Lung (tissue), 12 donors: Measurements from ENCODE around the gene ITGAD. TPM values are rescaled to one million over a fixed set of nuclear protein-coding genes. Genes with fewer than 3 reads are reported as not detected.

ENCODE experiments used
- ATAC-seq: fragments of 200-7000 bp; cut with Tn5 transposase; one replicate; pipeline ENCODE4 v1.9.1; 2020; ENCODE audit warnings: moderate number of reproducible peaks; ENCODE audit not compliant: insufficient read depth, low FRiP score
- DNase-seq, 3 donors: peaks; one replicate each; pipeline ENCODE4 v3.0.0-alpha.2; 2013 to 2017
- H3K27ac ChIP-seq, 2 donors: one replicate each; pipeline ENCODE4 v1.5.1; 2013; ENCODE audit warnings: mild to moderate bottlenecking in 2 of 2, moderate library complexity in 2 of 2, control low read depth in 1 of 2, inconsistent platforms in 1 of 2, low read depth in 1 of 2, low read length in 1 of 2
- H3K27me3 ChIP-seq, 3 donors: one replicate each; pipeline ENCODE4 v1.5.1; 2013; ENCODE audit warnings: low read length in 2 of 3; ENCODE audit not compliant: control insufficient read depth in 3 of 3, insufficient read depth in 3 of 3
- H3K36me3 ChIP-seq, 4 donors: one replicate each; pipeline ENCODE4 v1.5.1; 2013; ENCODE audit warnings: low read length in 4 of 4, mild to moderate bottlenecking in 1 of 4, moderate library complexity in 1 of 4; ENCODE audit not compliant: control insufficient read depth in 4 of 4, insufficient read depth in 4 of 4
- H3K4me1 ChIP-seq, 5 donors: one replicate each; pipeline ENCODE4 v1.5.1; 2013; ENCODE audit warnings: low read length in 5 of 5, mild to moderate bottlenecking in 2 of 5, moderate library complexity in 1 of 5; ENCODE audit not compliant: control insufficient read depth in 5 of 5, insufficient read depth in 5 of 5
- H3K4me3 ChIP-seq: one replicate; pipeline ENCODE4 v1.5.1; 2013; ENCODE audit warnings: mild to moderate bottlenecking, control low read depth, moderate library complexity
- H3K9ac ChIP-seq, 2 donors: one replicate each; pipeline ENCODE4 v1.5.1; 2013; ENCODE audit warnings: low read length in 2 of 2, control low read depth in 1 of 2; ENCODE audit not compliant: insufficient read depth in 1 of 2
- H3K9me3 ChIP-seq, 4 donors: one replicate each; pipeline ENCODE4 v1.5.1; 2013; ENCODE audit warnings: low read length in 3 of 4, mild to moderate bottlenecking in 1 of 4, moderate library complexity in 1 of 4; ENCODE audit not compliant: control insufficient read depth in 4 of 4, insufficient read depth in 3 of 4
- WGBS, 2 donors: extraction: QIAGEN DNeasy Blood & Tissue Kit; methylation state at CpG; one replicate each; pipeline ENCODE4 v1.1.7; 2013; 5-methylcytosine and 5-hydroxymethylcytosine counted together
- polyA plus RNA-seq, 2 donors: library from polyadenylated mRNA; stranded (reverse); fragments of 200-250 nt; gene quantifications; one replicate each; pipeline ENCODE4 v1.2.1, GENCODE V29; 2013
- total RNA-seq, 2 donors: library from RNA; depleted of rRNA in 1 of 2; stranded (reverse); fragments of >200 nt in 1 of 2; gene quantifications; one replicate each; pipeline ENCODE4 v1.2.1, GENCODE V29; 2014 to 2021
- TF ChIP-seq, protein P1 (sequence below): IDR thresholded peaks from 2 replicates; pipeline ENCODE4 v1.5.1; 2012; ENCODE audit warnings: mild to moderate bottlenecking; ENCODE audit errors: control extremely low read depth, extremely low read depth
- donor health status: control.
- donor health status: control.
- donor health status: Bipolar disorder and iron deficiency.
- donor health status: healthy.
- donor health status: DM: yes; HTN: yes; CAD: no.

Gene ITGAD
- total and polyA plus RNA-seq, 4 donors, result 0.19 to 1.5 (median 0.33) TPM

DNA sequence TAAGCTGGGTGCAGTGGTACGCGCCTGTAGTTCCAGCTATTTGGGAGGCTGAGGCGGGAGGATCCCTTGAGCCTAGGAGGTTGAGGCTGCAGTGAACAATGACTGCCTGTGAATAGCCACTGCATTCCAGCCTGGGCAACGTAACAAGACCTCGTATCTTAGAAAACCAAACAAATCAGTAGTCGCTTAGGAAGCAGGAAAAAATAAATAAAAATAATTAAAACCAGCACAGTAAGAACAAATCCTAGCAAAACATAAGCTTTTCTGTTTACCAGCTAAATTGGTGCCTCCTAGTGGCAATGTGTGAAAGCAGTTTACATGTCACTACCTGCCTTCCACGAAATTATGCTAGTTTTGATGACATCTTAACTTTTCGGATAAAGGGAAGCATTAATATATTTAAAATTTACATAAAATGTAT lies 67.5 kb downstream of the ITGAD start:
- Histone ChIP-seq H3K4me1 (peaks cover 7 to 27% (median 13%) of the 10 kb centered on the region in 5 donors), H3K4me3 (no peak overlapping the region), H3K27ac (no peak overlapping the region), H3K9ac (peak overlapping the region in 1 of 2 donors; percentile 92), H3K36me3 (peaks cover 0 to 23% (median 11%) of the 10 kb centered on the region in 4 donors), H3K9me3 (no peaks in the 10 kb centered on the region), H3K27me3 (no peaks in the 10 kb centered on the region)
- TF ChIP-seq, protein P1, sequence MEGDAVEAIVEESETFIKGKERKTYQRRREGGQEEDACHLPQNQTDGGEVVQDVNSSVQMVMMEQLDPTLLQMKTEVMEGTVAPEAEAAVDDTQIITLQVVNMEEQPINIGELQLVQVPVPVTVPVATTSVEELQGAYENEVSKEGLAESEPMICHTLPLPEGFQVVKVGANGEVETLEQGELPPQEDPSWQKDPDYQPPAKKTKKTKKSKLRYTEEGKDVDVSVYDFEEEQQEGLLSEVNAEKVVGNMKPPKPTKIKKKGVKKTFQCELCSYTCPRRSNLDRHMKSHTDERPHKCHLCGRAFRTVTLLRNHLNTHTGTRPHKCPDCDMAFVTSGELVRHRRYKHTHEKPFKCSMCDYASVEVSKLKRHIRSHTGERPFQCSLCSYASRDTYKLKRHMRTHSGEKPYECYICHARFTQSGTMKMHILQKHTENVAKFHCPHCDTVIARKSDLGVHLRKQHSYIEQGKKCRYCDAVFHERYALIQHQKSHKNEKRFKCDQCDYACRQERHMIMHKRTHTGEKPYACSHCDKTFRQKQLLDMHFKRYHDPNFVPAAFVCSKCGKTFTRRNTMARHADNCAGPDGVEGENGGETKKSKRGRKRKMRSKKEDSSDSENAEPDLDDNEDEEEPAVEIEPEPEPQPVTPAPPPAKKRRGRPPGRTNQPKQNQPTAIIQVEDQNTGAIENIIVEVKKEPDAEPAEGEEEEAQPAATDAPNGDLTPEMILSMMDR, result peak; percentile 28
- WGBS, 2 donors, result 55% methylated on average over 8 of the region's 8 CpGs
- ATAC-seq (no peak), DNase-seq (peak in 2 of 3 donors; percentile 65 to 73)

DNA sequence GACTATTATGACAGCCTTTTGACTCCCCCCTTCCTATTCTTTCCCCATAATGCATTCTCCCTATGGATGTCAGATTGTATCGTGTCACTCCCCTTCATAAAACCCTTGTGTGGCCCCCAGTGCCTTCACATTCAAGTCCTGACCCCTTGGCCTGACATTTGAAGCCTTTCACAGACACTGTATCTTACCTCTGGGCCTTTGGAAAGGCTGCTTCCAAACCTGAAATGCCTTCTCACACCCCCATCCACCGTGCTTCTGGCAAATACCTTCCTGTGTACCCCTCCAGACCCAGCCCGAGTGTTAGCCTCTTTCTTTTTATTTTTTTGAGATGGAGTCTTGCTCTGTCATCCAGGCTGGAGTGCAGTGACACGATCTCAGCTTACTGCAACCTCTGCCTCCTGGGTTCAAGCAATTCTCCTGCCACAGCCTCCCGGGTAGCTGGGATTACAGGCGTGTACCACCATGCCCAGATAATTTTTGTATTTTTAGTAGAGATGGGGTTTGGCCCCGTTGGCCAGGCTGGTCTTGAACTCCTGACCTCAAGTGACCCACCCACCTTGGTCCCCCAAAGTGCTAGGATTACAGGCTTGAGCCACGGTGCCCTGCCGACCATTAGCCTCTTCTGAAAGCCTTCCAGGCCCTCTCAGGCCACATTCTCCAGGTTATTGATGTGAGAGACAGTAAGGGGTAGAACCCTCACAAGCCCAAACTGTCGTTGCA lies 68.2 kb downstream of the ITGAD start:
- H3K27ac ChIP-seq, result no peak overlapping the region
- H3K4me1 ChIP-seq, result peaks cover 7 to 25% (median 12%) of the 10 kb centered on the region in 5 donors
- WGBS, 2 donors, result 92 to 94% methylated on average over 10 of the region's 10 CpGs

DNA sequence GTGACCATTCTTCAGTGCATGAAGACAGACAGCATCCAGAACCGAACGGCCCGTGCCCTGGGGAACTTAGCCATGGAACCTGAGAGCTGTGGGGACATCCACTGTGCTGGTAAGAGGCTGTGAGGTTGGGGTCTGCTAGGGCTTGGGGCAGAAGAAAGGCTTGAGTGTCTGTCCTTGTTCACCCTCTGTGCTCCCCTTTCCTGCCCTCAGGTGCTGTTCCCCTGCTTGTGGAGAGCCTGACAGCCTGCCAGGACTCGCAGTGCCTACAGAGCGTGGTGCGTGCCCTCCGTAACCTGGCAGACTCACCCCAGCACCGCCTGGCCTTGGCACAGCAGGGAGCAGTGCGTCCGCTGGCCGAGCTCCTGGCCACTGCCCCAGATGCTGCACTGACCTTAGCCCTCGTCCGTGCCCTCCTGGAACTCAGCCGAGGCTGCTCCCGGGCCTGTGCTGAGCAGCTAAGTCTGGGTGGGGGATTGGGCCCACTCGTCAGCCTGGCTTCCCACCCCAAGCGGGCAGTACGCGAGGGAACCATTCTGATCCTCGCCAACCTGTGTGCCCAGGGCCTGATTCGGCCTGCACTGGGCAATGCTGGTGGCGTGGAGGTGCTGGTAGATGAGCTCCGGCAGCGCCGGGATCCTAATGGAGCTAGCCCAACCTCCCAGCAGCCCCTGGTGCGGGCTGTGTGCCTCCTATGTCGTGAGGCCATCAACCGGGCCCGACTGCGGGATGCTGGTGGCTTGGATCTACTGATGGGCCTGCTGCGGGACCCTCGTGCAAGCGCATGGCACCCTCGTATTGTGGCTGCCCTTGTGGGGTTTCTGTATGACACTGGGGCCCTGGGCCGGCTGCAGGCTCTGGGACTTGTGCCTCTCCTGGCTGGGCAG lies 69.0 kb downstream of the ITGAD start:
- H3K4me3 ChIP-seq, result no peak overlapping the region
- peaks cover 3 to 39% (median 10%) of the 10 kb centered on the region in 4 donors for H3K36me3 ChIP-seq
- ATAC-seq (no peak), DNase-seq (no peak)
- H3K9ac ChIP-seq, result no peak overlapping the region
- H3K27ac ChIP-seq, result no peak overlapping the region
- no peaks in the 10 kb centered on the region for H3K9me3 ChIP-seq
- peaks cover 5 to 19% (median 8%) of the 10 kb centered on the region in 5 donors for H3K4me1 ChIP-seq
- TF ChIP-seq, protein P1, result no peak
- WGBS, 2 donors, result 94 to 97% methylated on average over 35 of the region's 35 CpGs
- no peaks in the 10 kb centered on the region for H3K27me3 ChIP-seq

More for the DNA sequence above, 68.2 kb downstream of the ITGAD start:
- DNase-seq (no peak), ATAC-seq (no peak)
- H3K4me3 ChIP-seq, result no peak overlapping the region
- H3K27me3 ChIP-seq, result no peaks in the 10 kb centered on the region
- H3K9me3 ChIP-seq, result no peaks in the 10 kb centered on the region
- no peak overlapping the region for H3K9ac ChIP-seq
- TF ChIP-seq, protein P1, result no peak
- H3K36me3 ChIP-seq, result peaks cover 3 to 31% (median 11%) of the 10 kb centered on the region in 4 donors
